Activated CD4-positive, alpha-beta T cell treated with anti-CD3 and anti-CD28 coated beads for 36 hours (primary cell): ENCODE data around the gene ZMIZ1. TPM values are rescaled to one million over a fixed set of nuclear protein-coding genes. Genes with fewer than 3 reads are reported as not detected.
A peak's percentile ranks its signal among the peaks of the same experiment; 100 is the strongest.

ENCODE experiments used
- ATAC-seq: fragments of 200-7000 bp; cut with Tn5 transposase; one replicate; pipeline ENCODE4 v1.10.0; 2021; ENCODE audit warnings: mild to moderate bottlenecking, moderate library complexity
- CTCF ChIA-PET: fragments of 350-600 bp; sonication (Branson Sonifier 250); formaldehyde crosslinking; loops from one replicate; lab custom pipeline; 2021; ENCODE audit warnings: antibody characterized with exemption; lab: Charles Lee
- POLR2A ChIA-PET: fragments of 350-600 bp; sonication (Branson Sonifier 250); formaldehyde crosslinking; loops from one replicate; lab custom pipeline; 2021; ENCODE audit warnings: antibody characterized with exemption, inconsistent platforms; lab: Charles Lee
- DNase-seq: peaks from one replicate; pipeline ENCODE4 v3.0.0-alpha.2; 2020
- H3K27ac Mint-ChIP-seq: one replicate; pipeline ENCODE4 v1.8.0; 2021; ENCODE audit warnings: mixed read lengths
- H3K27me3 Mint-ChIP-seq: one replicate; pipeline ENCODE4 v1.8.0; 2021; ENCODE audit warnings: mixed read lengths
- H3K36me3 Mint-ChIP-seq: one replicate; pipeline ENCODE4 v1.8.0; 2021; ENCODE audit warnings: low read depth, mixed read lengths
- H3K4me1 Mint-ChIP-seq: one replicate; pipeline ENCODE4 v1.8.0; 2021; ENCODE audit warnings: mixed read lengths
- H3K4me3 Mint-ChIP-seq: one replicate; pipeline ENCODE4 v1.8.0; 2021; ENCODE audit warnings: mild to moderate bottlenecking, moderate library complexity, mixed read lengths
- H3K9me3 Mint-ChIP-seq: one replicate; pipeline ENCODE4 v1.8.0; 2021; ENCODE audit warnings: low read depth, mixed read lengths
- intact Hi-C, 2 experiments: fragments of 100-400 bp; cut with DNase I in 1 of 2; cut with micrococcal nuclease in 1 of 2; formaldehyde crosslinking; loops; one replicate each; pipeline versions ENCODE4 v1.14.2 to v1.15.1; 2022 to 2024; cut with DNase I, micrococcal nuclease
- total RNA-seq, 2 experiments: library from RNA; stranded (reverse); gene quantifications; one replicate each; pipeline ENCODE4 v1.2.3, GENCODE V29; 2021

The ZMIZ1 gene
- total RNA-seq, 2 experiments from 2014 or later = 33.9 to 34.3 TPM

DNA sequence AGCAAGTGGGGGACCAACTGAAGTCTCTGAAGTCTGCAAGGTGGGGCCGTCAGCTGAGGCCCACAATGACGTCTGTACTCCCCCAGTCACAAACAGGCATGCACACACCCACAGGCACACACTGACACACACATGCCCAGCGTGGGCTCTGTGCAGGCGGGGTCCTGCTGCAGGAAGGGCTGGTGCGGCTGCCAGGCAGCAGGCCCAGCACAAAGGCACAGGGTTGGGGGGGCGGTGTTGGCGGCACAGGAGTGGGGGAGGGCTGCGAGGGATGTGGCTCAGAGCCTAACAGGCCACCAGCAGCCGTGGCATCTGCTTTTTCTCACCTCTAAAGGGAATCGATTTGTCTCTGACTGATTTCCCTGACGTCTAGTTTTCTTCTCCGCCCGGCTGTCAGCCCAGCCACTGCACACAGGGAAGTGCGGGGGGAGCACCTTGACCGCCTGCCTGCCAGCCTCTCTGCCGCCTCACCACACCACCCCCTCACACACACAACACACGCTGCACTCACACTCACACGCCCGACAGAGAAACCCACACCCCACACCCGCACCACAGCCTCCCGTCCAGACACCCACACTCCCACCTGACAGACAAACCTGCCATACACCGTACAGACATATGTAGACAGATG lies 43.5 kb upstream of the ZMIZ1 start:
- Mint-ChIP-seq H3K27ac (peak overlapping the region; percentile 2), H3K9me3 (no peaks in the 10 kb centered on the region)

DNA sequence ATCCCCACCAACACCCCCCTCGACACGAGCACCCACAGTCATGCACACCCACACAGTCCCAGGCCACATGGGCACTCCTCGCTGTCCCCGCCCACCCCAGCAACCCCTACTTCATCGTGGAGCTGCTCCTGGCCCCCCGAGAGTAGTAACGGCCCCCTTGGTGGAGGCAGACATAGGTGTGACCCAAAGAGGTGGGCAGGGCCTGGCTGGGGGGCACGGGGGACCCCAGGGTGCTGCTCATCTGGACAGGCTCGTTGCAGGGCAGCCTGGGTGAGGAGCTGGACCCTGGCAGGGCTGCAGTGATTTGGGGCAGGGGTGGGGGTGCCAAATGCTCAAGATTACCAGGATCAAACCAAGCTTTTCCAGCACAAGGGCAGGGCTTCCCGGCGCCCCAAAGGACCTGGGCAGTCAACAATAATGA lies 42.4 kb upstream of the ZMIZ1 start:
- no peak overlapping the region for H3K4me3 Mint-ChIP-seq
- DNase-seq = no peak
- H3K36me3 Mint-ChIP-seq = no peaks in the 10 kb centered on the region
- H3K9me3 Mint-ChIP-seq = no peaks in the 10 kb centered on the region
- intact Hi-C loops = no loop called here
- no peaks in the 10 kb centered on the region for H3K27me3 Mint-ChIP-seq
- no peak overlapping the region for H3K27ac Mint-ChIP-seq
- ChIA-PET CTCF (no interaction called here), POLR2A (interaction anchor here (0.5 kb wide), 1 partner anchor 976 kb away, joined by 3 read pairs; no protein-coding TSS in a partner anchor)
- ATAC-seq = no peak
- H3K4me1 Mint-ChIP-seq = peaks cover 28% of the 10 kb centered on the region

More for the DNA sequence above, 43.5 kb upstream of the ZMIZ1 start:
- ChIA-PET POLR2A (interaction anchor here (0.6 kb wide), 1 partner anchor 172 kb away, joined by 5 read pairs; no protein-coding TSS in a partner anchor), CTCF (interaction anchor here (0.5 kb wide), 1 partner anchor 172 kb away, joined by 3 read pairs; no protein-coding TSS in a partner anchor)
- H3K27me3 Mint-ChIP-seq = no peaks in the 10 kb centered on the region
- no peak overlapping the region for H3K4me3 Mint-ChIP-seq
- intact Hi-C loops = no loop called here
- ATAC-seq = peak; percentile 70
- DNase-seq = peak; percentile 64
- H3K36me3 Mint-ChIP-seq = no peaks in the 10 kb centered on the region
- H3K4me1 Mint-ChIP-seq = peaks cover 28% of the 10 kb centered on the region

- Mint-ChIP-seq H3K4me1 (peaks cover 28% of the 10 kb centered on the region), H3K27me3 (no peaks in the 10 kb centered on the region), H3K36me3 (no peaks in the 10 kb centered on the region), H3K27ac (no peak overlapping the region), H3K9me3 (no peaks in the 10 kb centered on the region), H3K4me3 (no peak overlapping the region)
- ATAC-seq (no peak), DNase-seq (no peak)
- ChIA-PET CTCF (no interaction called here), POLR2A (interaction anchor here (0.5 kb wide), 1 partner anchor 977 kb away, joined by 3 read pairs; no protein-coding TSS in a partner anchor)
- intact Hi-C loops = no loop called here
Observed at GRCh38 chr10:79026806-79027146, 42.0 kb upstream of the ZMIZ1 start.

DNA sequence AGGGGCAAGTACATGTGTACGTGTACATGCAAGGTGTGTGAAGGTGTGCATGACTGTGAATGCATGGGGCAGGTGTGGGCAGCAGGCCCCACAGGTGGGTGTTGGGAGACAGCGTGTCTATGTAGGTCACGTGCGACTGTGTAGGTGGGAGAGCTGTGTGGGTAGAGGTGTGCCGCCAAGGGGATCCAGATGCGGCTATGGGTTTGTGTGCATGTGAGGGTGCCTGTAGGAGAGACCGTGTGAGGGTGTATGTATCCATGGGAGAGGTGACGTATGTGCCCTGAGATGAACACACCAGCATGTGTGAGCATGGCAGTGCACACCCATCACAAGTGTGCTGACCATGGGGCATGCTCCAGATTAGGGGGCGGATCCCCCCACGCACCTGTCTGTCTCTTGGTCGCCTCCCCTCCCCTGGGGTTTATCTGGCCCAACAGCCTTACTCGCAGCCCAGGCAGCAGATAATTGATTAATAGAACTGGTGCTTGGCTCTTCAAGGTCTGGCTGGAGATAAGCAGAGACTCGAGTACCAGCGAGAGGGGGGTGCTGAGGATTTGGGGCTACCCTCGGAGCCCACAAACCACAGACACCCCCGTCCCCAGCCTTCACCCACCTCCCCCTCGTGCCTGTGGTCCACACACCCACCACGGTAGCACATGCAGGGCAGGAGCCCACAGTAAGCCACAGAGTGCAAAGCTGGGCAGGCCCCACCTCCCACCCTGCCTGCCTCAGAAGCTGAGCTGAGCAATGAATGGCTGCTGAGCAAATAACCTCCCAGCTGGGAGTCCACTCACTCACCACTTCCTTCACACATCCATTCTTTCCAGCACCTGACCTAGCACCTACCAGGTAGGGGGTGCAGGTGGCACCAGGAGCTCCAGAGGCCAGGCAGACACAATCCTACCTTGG lies 41.4 kb upstream of the ZMIZ1 start:
- H3K9me3 Mint-ChIP-seq = no peaks in the 10 kb centered on the region
- no peak overlapping the region for H3K27ac Mint-ChIP-seq
- DNase-seq (peak; percentile 49), ATAC-seq (peak; percentile 57)
- intact Hi-C loops = no loop called here
- CTCF ChIA-PET = no interaction called here
- no peak overlapping the region for H3K4me3 Mint-ChIP-seq
- POLR2A ChIA-PET = no interaction called here
- H3K4me1 Mint-ChIP-seq = peaks cover 28% of the 10 kb centered on the region
- no peaks in the 10 kb centered on the region for H3K36me3 Mint-ChIP-seq
- H3K27me3 Mint-ChIP-seq = no peaks in the 10 kb centered on the region

GRCh38 chr10:79028056-79028430 lies 40.7 kb upstream of the ZMIZ1 start:
- Mint-ChIP-seq H3K27ac (no peak overlapping the region), H3K27me3 (no peaks in the 10 kb centered on the region), H3K36me3 (no peaks in the 10 kb centered on the region), H3K9me3 (no peaks in the 10 kb centered on the region), H3K4me3 (no peak overlapping the region), H3K4me1 (peaks cover 28% of the 10 kb centered on the region)
- CTCF ChIA-PET = no interaction called here
- no peak for DNase-seq
- ATAC-seq = no peak
- POLR2A ChIA-PET = no interaction called here
- intact Hi-C loops = no loop called here

DNA sequence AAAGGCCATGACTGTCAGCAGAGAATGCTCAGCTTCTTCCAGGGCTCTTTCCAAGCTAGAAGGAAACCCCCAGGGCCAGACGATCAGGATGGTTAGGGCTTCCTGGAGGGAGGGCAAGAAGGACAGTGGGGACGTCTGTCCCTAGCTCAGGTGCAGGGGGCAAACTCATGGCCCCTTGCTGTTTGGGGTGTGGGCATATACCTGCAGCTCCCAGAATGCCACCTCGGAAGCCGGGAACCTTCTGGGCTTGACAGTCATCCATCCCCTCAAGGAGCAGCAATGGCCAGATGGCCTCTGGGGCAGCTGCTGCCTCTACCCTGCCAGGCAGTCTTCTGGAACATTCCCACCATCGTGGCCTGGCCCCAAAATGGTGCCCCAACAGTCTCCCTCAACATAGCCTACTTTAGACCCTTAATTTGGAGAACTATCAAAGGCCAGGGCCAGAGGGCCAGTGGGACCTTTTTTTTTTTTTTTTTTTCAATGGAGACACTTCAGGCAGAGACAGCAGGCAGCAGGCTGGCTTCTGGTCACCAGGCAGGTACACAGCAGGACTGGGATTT lies 40.2 kb upstream of the ZMIZ1 start:
- DNase-seq (no peak), ATAC-seq (no peak)
- H3K27ac Mint-ChIP-seq = no peak overlapping the region
- H3K4me1 Mint-ChIP-seq = peaks cover 28% of the 10 kb centered on the region
- no peaks in the 10 kb centered on the region for H3K36me3 Mint-ChIP-seq
- intact Hi-C loops = no loop called here
- ChIA-PET CTCF (interaction anchor here (0.7 to 0.9 kb wide), 2 partner anchors 17 to 133 kb away, joined by 3 to 4 read pairs; no protein-coding TSS in a partner anchor), POLR2A (interaction anchor here (0.7 kb wide), 1 partner anchor 106 kb away, joined by 4 read pairs; no protein-coding TSS in a partner anchor)
- H3K27me3 Mint-ChIP-seq = no peaks in the 10 kb centered on the region
- H3K4me3 Mint-ChIP-seq = no peak overlapping the region
- no peaks in the 10 kb centered on the region for H3K9me3 Mint-ChIP-seq

DNA sequence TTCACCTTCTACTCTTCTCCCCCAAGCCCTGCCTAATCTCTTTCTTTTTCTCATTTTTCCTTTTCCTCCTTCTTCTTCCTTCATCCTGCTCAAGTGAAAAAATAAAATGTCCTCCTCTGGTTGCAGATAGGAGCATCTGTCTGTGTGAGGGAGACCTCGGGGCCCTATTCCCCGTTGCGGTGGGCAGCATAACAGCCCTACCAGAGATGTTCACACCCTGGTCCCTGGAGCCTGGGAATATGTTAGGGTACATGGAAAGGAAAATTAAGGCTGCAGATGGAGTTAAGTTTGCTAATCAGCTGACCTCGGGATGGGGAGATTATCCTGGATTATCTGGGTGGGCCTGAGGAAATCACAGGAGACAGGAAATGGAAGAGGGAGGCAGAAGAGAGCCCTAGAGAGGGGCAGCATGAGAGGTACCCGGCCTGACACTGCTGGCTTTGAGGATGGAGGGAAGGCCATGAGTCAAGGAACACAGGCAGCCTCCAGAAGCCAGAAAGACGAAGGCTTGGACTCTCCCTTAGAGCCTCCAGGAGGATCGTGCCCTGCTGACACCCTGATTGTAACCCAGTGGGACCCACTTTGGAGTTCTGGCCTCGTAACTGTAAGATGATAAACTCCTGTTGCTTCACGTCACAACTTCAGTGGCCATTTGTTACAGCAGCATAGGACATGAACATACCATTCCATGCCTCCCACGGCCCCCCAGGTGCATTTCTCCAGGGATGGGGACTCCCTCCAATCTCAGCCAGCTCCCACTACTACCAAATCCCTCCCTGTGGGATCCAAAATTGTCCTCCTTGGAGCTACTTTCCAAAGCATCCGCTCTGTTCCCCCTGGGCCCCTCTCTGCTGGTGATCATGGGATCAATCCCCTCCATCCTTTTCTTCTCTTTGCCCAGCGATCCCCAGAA lies 39.0 kb upstream of the ZMIZ1 start:
- H3K9me3 Mint-ChIP-seq = no peaks in the 10 kb centered on the region
- DNase-seq (no peak), ATAC-seq (no peak)
- peaks cover 28% of the 10 kb centered on the region for H3K4me1 Mint-ChIP-seq
- H3K4me3 Mint-ChIP-seq = no peak overlapping the region
- CTCF ChIA-PET = interaction anchor here (0.6 to 0.7 kb wide), 2 partner anchors 26 to 356 kb away, joined by 3 read pairs; no protein-coding TSS in a partner anchor
- POLR2A ChIA-PET = interaction anchor here (0.7 kb wide), 1 partner anchor 108 kb away, joined by 4 read pairs; no protein-coding TSS in a partner anchor
- H3K36me3 Mint-ChIP-seq = no peaks in the 10 kb centered on the region
- H3K27ac Mint-ChIP-seq = no peak overlapping the region
- intact Hi-C loops = no loop called here
- no peaks in the 10 kb centered on the region for H3K27me3 Mint-ChIP-seq

DNA sequence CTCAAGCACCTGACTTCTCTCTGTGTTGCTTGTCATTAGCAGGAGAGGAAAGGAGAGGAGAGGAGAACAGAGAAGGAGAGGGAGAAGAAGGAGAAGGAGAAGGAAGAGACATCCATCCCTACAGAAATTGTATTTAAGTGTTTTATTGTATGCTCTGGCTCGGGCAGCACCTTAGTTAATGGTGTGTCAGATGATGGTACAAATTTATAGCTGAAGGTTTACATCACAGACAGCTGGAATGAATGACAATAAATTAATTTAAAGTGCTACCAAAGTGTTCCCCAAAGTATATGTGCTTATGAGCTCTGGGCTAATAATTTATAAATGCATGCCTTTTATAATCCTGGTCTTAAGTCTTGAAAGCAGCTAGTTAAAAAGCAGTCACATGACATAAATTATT lies 38.1 kb upstream of the ZMIZ1 start:
- no peak for DNase-seq
- Mint-ChIP-seq H3K4me1 (peaks cover 19% of the 10 kb centered on the region), H3K9me3 (no peaks in the 10 kb centered on the region), H3K36me3 (no peaks in the 10 kb centered on the region), H3K27ac (no peak overlapping the region), H3K4me3 (no peak overlapping the region), H3K27me3 (no peaks in the 10 kb centered on the region)
- ChIA-PET POLR2A (interaction anchor here (0.6 kb wide), 1 partner anchor 116 kb away, joined by 4 read pairs; no protein-coding TSS in a partner anchor), CTCF (interaction anchor here (0.5 to 1.4 kb wide), 4 partner anchors 14 to 357 kb away, joined by 3 read pairs; no protein-coding TSS in a partner anchor)
- ATAC-seq = no peak
- intact Hi-C loops = no loop called here

DNA sequence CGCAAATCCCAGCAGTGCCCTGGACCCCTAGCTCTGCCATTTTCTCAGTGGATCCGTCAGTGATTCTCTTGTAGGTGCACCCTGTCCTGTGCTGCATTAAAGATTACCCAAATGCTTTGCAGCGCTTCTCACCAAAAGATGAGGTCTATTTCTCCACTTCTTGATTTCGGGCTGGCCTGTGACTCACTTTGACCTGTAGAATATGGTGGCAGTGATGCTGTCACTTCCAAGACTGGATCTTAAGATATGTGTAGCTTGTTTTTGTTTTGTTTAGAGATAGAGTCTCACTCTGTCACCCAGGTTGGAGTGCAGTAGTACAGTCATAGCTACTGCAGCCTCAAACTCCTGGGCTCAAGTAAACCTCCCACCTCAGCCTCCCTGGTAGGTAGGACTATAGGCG lies 37.0 kb upstream of the ZMIZ1 start:
- H3K27me3 Mint-ChIP-seq = no peaks in the 10 kb centered on the region
- H3K4me3 Mint-ChIP-seq = no peak overlapping the region
- H3K36me3 Mint-ChIP-seq = no peaks in the 10 kb centered on the region
- peaks cover 13% of the 10 kb centered on the region for H3K4me1 Mint-ChIP-seq
- intact Hi-C loops = no loop called here
- ChIA-PET CTCF (interaction anchor here (1.4 to 1.5 kb wide), 2 partner anchors 15 to 21 kb away, joined by 3 to 6 read pairs; no protein-coding TSS in a partner anchor), POLR2A (no interaction called here)
- no peak for DNase-seq
- H3K27ac Mint-ChIP-seq = no peak overlapping the region
- ATAC-seq = no peak
- no peaks in the 10 kb centered on the region for H3K9me3 Mint-ChIP-seq

DNA sequence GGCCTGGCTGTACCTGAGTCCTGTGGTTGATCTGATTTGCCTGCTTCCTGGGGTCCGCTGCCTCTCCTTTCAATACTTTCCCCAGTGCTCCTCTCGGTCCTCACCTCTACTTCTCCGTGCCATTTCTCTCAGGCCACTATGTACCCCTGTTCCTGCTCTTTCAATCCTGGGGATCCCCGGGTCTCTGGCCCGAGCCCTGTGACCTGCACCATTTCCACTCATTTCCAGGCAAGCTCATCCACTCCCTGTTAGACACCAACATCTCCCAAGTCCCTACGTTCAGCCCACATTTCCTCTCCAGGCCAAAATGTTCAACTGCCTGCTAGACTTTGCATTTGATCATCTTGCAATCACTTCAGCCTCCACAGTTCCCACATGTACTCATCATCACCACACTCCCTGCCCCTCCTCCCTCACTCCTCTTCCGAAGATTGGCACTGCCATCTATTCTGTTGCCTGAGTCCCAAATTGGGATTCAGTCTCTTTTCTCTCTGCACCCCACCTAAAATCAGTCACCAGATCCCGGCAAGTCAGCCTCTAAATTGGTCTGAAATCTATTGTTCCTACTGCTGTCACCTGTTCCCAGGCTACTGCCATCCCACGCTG lies 34.4 kb upstream of the ZMIZ1 start:
- ChIA-PET POLR2A (no interaction called here), CTCF (interaction anchor here (0.6 kb wide), 1 partner anchor 120 kb away, joined by 3 read pairs; no protein-coding TSS in a partner anchor)
- no peaks in the 10 kb centered on the region for H3K9me3 Mint-ChIP-seq
- ATAC-seq (no peak), DNase-seq (no peak)
- H3K4me3 Mint-ChIP-seq = no peak overlapping the region
- no peaks in the 10 kb centered on the region for H3K36me3 Mint-ChIP-seq
- H3K4me1 Mint-ChIP-seq = no peaks in the 10 kb centered on the region
- H3K27ac Mint-ChIP-seq = no peak overlapping the region
- H3K27me3 Mint-ChIP-seq = no peaks in the 10 kb centered on the region
- intact Hi-C loops = no loop called here
